Lower leg skin (tissue), 3 donors: Measurements from ENCODE around the gene PFDN1.

Experiments
- POLR2A ChIP-seq, 2 donors: fragments of 450-650 bp; IDR thresholded peaks; one replicate each; pipeline ENCODE4 v1.6.1; 2016 to 2017; ENCODE audit warnings: antibody characterized with exemption in 2 of 2, mild to moderate bottlenecking in 1 of 2, moderate library complexity in 1 of 2
- TF ChIP-seq, protein P1 (sequence below), 3 donors: fragments of 450-650 bp; IDR thresholded peaks; one replicate each; pipeline ENCODE4 v1.5.1; 2016; ENCODE audit warnings: antibody characterized with exemption in 3 of 3, mild to moderate bottlenecking in 3 of 3, moderate library complexity in 2 of 3

DNA sequence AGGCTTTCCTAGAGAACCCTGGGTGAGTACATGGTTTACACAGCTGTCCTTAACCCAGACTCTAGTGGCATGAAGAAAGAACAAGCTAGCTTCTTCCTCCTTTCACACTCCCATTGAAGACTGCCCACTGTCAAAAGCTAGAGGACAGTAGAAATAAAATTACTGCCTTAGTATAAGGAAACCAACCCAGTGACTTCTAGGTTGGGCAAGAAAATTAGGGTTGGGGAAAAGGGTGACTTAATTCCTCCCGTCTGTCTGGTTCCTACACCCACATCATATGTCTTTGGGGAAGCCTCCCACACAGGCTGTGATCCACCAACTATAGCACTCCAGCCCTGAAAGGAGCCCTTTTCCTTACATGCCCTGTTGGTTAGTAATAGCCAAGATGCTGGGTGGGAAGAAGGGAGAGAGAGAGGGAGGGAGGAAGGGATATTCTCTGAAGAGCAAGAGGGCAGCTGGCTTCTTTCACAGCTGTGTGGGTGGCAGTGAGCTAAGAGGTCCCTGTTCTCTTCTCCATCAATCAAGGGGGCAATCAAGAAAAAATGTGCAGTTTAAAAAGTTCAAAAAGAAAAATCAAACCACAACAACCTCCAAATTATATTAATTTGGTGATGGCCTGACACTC lies 21.8 kb upstream of the PFDN1 start:
- TF ChIP-seq, protein P1, sequence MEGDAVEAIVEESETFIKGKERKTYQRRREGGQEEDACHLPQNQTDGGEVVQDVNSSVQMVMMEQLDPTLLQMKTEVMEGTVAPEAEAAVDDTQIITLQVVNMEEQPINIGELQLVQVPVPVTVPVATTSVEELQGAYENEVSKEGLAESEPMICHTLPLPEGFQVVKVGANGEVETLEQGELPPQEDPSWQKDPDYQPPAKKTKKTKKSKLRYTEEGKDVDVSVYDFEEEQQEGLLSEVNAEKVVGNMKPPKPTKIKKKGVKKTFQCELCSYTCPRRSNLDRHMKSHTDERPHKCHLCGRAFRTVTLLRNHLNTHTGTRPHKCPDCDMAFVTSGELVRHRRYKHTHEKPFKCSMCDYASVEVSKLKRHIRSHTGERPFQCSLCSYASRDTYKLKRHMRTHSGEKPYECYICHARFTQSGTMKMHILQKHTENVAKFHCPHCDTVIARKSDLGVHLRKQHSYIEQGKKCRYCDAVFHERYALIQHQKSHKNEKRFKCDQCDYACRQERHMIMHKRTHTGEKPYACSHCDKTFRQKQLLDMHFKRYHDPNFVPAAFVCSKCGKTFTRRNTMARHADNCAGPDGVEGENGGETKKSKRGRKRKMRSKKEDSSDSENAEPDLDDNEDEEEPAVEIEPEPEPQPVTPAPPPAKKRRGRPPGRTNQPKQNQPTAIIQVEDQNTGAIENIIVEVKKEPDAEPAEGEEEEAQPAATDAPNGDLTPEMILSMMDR (IDR thresholded peaks at IDR 0.05) = no peak
- no peak for TF ChIP-seq POLR2A (IDR thresholded peaks at IDR 0.05)
